A673 (cell line): Measurements from ENCODE around the gene LAMB3.

Experiments
- EZH2 ChIP-seq: fragments of 200-600 bp; sonication (generic); IDR thresholded peaks from 2 replicates; pipeline ENCODE4 v1.6.1; 2017; ENCODE audit warnings: borderline replicate concordance, low read depth, mild to moderate bottlenecking, mixed read lengths, antibody characterized with exemption, low read length; ENCODE audit not compliant: poor library complexity, severe bottlenecking
- TF ChIP-seq, protein P1 (sequence below): fragments of 300-800, 200-600 bp; sonication (generic); conservative IDR thresholded peaks from 2 replicates; pipeline ENCODE4 v1.5.1; 2017; ENCODE audit warnings: low read depth, mild to moderate bottlenecking, antibody characterized with exemption, low read length, moderate library complexity, mixed read lengths

DNA sequence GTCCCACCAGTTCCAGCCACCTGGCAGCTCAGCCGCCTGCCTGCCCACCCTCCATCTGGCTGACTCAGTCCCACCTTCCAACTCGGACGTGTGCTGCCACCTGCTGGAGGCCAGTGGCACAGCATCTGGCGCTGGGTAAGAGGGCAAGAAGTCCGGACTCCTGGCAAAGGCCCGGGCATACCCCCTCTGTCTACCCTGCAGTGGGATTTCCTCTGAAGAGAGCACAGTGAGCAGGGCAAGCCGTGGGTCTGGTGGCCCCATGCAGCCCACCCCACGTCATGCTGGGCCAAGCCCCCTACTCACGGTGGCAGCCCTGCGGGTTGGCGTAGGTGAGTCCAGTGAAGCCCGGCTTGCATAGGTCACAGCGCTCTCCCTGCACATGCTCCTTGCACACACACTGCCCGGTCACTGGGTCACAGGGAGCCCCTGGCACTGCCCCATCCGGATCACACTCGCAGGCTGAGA is 24.5 kb downstream of the LAMB3 start:
- TF ChIP-seq EZH2 = no peak
- TF ChIP-seq, protein P1, sequence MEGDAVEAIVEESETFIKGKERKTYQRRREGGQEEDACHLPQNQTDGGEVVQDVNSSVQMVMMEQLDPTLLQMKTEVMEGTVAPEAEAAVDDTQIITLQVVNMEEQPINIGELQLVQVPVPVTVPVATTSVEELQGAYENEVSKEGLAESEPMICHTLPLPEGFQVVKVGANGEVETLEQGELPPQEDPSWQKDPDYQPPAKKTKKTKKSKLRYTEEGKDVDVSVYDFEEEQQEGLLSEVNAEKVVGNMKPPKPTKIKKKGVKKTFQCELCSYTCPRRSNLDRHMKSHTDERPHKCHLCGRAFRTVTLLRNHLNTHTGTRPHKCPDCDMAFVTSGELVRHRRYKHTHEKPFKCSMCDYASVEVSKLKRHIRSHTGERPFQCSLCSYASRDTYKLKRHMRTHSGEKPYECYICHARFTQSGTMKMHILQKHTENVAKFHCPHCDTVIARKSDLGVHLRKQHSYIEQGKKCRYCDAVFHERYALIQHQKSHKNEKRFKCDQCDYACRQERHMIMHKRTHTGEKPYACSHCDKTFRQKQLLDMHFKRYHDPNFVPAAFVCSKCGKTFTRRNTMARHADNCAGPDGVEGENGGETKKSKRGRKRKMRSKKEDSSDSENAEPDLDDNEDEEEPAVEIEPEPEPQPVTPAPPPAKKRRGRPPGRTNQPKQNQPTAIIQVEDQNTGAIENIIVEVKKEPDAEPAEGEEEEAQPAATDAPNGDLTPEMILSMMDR = peak; percentile 99
